ENCODE measurements around the gene OR8G5.
"Not testable (repeated sequence)": the region's sequence is repeated elsewhere in the genome, so short reads cannot be mapped to it uniquely, and the experiment has no call there.

The OR8G5 gene

GRCh38 chr11:124240621-124241397, 15.4 kb upstream of the OR8G5 start, which contains the start of gene OR8G1:
Gene OR8G1, plus strand, starts transcription at chr11:124241095. Its CDS starts 8,581 bp downstream, at chr11:124249676.
- no peaks in the 10 kb centered on the region for H3K36me3 ChIP-seq (ENCODE audit: control insufficient read depth in 1 of 2, insufficient read depth in 2 of 2, low read depth in 1 of 2, low read length in 2 of 2)
- H3K9ac ChIP-seq (ENCODE audit: low read length): no peak within 1 kb of the TSS
- H3K4me3 ChIP-seq (ENCODE audit: insufficient read depth in 1 of 2, low read depth in 1 of 2, low read length in 2 of 2): no peak within 1 kb of the TSS
- no peak within 1 kb of the TSS for H2BK12ac ChIP-seq (ENCODE audit: low read length in 2 of 2)
- H2AK5ac ChIP-seq (ENCODE audit: low read length, severe bottlenecking): no peak within 1 kb of the TSS
- H3K4ac ChIP-seq (ENCODE audit: low read depth in 1 of 2, low read length in 2 of 2): no peak within 1 kb of the TSS
- H3K18ac ChIP-seq (ENCODE audit: low read depth in 1 of 2, low read length in 2 of 2): no peak within 1 kb of the TSS
- no peak within 1 kb of the TSS for H2AFZ ChIP-seq (ENCODE audit: low read depth, low read length)
- DNase-seq: no peak
- no peaks in the 10 kb centered on the region for H3K27me3 ChIP-seq (ENCODE audit: control insufficient read depth in 1 of 2, insufficient read depth in 1 of 2, low read length in 2 of 2)
- H3K4me1 ChIP-seq (ENCODE audit: control insufficient read depth, insufficient read depth, low read depth, low read length): no peaks in the 10 kb centered on the region
- H3K79me1 ChIP-seq (replicated peaks; ENCODE audit: low read length, poor library complexity, severe bottlenecking): no peaks in the 10 kb centered on the region
- WGBS: 73% methylated on average over 3 of the region's 3 CpGs
- H4K8ac ChIP-seq (ENCODE audit: low read length): no peak within 1 kb of the TSS
- H2BK5ac ChIP-seq (ENCODE audit: low read depth, low read length, poor library complexity, severe bottlenecking): no peak within 1 kb of the TSS
- no peaks in the 10 kb centered on the region for H3K9me3 ChIP-seq (ENCODE audit: control insufficient read depth, low read length)
- no peak within 1 kb of the TSS for H3K14ac ChIP-seq (ENCODE audit: low read length in 2 of 2)
- no peak within 1 kb of the TSS for H3K4me2 ChIP-seq (ENCODE audit: low read length, poor library complexity, severe bottlenecking)
- H2BK120ac ChIP-seq (ENCODE audit: low read depth, low read length): no peak within 1 kb of the TSS
- H2BK15ac ChIP-seq (ENCODE audit: low read depth, poor library complexity, severe bottlenecking): no peak within 1 kb of the TSS
- H3K27ac ChIP-seq (ENCODE audit: low read length, poor library complexity, severe bottlenecking): no peak within 1 kb of the TSS
- H4K91ac ChIP-seq (ENCODE audit: low read length): no peak within 1 kb of the TSS
- H3K23ac ChIP-seq (ENCODE audit: low read length in 2 of 2): no peak within 1 kb of the TSS

GRCh38 chr11:124249869-124250268, 6.3 kb upstream of the OR8G5 start:
- not testable (repeated sequence) for H3K18ac ChIP-seq (ENCODE audit: low read depth in 1 of 2, low read length in 2 of 2); H3K23ac ChIP-seq (ENCODE audit: low read length in 2 of 2); H3K36me3 ChIP-seq (ENCODE audit: control insufficient read depth in 1 of 2, insufficient read depth in 2 of 2, low read depth in 1 of 2, low read length in 2 of 2); H4K91ac ChIP-seq (ENCODE audit: low read length); H3K4ac ChIP-seq (ENCODE audit: low read depth in 1 of 2, low read length in 2 of 2); H3K4me1 ChIP-seq (ENCODE audit: control insufficient read depth, insufficient read depth, low read depth, low read length); DNase-seq; H3K4me2 ChIP-seq (ENCODE audit: low read length, poor library complexity, severe bottlenecking); H2AFZ ChIP-seq (ENCODE audit: low read depth, low read length); H2BK120ac ChIP-seq (ENCODE audit: low read depth, low read length); H3K9ac ChIP-seq (ENCODE audit: low read length); H3K14ac ChIP-seq (ENCODE audit: low read length in 2 of 2); H4K8ac ChIP-seq (ENCODE audit: low read length); H3K79me1 ChIP-seq (replicated peaks; ENCODE audit: low read length, poor library complexity, severe bottlenecking); H3K9me3 ChIP-seq (ENCODE audit: control insufficient read depth, low read length); H2AK5ac ChIP-seq (ENCODE audit: low read length, severe bottlenecking); H2BK5ac ChIP-seq (ENCODE audit: low read depth, low read length, poor library complexity, severe bottlenecking); H2BK15ac ChIP-seq (ENCODE audit: low read depth, poor library complexity, severe bottlenecking); H3K4me3 ChIP-seq (ENCODE audit: insufficient read depth in 1 of 2, low read depth in 1 of 2, low read length in 2 of 2); H3K27me3 ChIP-seq (ENCODE audit: control insufficient read depth in 1 of 2, insufficient read depth in 1 of 2, low read length in 2 of 2); H2BK12ac ChIP-seq (ENCODE audit: low read length in 2 of 2); H3K27ac ChIP-seq (ENCODE audit: low read length, poor library complexity, severe bottlenecking)
- 67% methylated on average over 3 of the region's 3 CpGs for WGBS

GRCh38 chr11:124265041-124265440, 8.9 kb downstream of the OR8G5 start:
- H2BK12ac ChIP-seq (ENCODE audit: low read length in 2 of 2); H3K18ac ChIP-seq (ENCODE audit: low read depth in 1 of 2, low read length in 2 of 2); H3K4me3 ChIP-seq (ENCODE audit: insufficient read depth in 1 of 2, low read depth in 1 of 2, low read length in 2 of 2); H2AK5ac ChIP-seq (ENCODE audit: low read length, severe bottlenecking); H2BK5ac ChIP-seq (ENCODE audit: low read depth, low read length, poor library complexity, severe bottlenecking); DNase-seq; H3K14ac ChIP-seq (ENCODE audit: low read length in 2 of 2); H3K4me2 ChIP-seq (ENCODE audit: low read length, poor library complexity, severe bottlenecking); H3K23ac ChIP-seq (ENCODE audit: low read length in 2 of 2); H4K8ac ChIP-seq (ENCODE audit: low read length); H3K27ac ChIP-seq (ENCODE audit: low read length, poor library complexity, severe bottlenecking); H2BK120ac ChIP-seq (ENCODE audit: low read depth, low read length); H3K9ac ChIP-seq (ENCODE audit: low read length); H3K9me3 ChIP-seq (ENCODE audit: control insufficient read depth, low read length); H3K4ac ChIP-seq (ENCODE audit: low read depth in 1 of 2, low read length in 2 of 2); H3K4me1 ChIP-seq (ENCODE audit: control insufficient read depth, insufficient read depth, low read depth, low read length); H4K91ac ChIP-seq (ENCODE audit: low read length); H3K27me3 ChIP-seq (ENCODE audit: control insufficient read depth in 1 of 2, insufficient read depth in 1 of 2, low read length in 2 of 2); H3K79me1 ChIP-seq (replicated peaks; ENCODE audit: low read length, poor library complexity, severe bottlenecking); H3K36me3 ChIP-seq (ENCODE audit: control insufficient read depth in 1 of 2, insufficient read depth in 2 of 2, low read depth in 1 of 2, low read length in 2 of 2); H2BK15ac ChIP-seq (ENCODE audit: low read depth, poor library complexity, severe bottlenecking); H2AFZ ChIP-seq (ENCODE audit: low read depth, low read length): not testable (repeated sequence)
- no CpG with 5 or more reads among the region's 4 CpGs for WGBS

- WGBS: 59% methylated on average over 5 of the region's 7 CpGs
- not testable (repeated sequence) for H3K23ac ChIP-seq (ENCODE audit: low read length in 2 of 2); H3K79me1 ChIP-seq (replicated peaks; ENCODE audit: low read length, poor library complexity, severe bottlenecking); H3K18ac ChIP-seq (ENCODE audit: low read depth in 1 of 2, low read length in 2 of 2); H3K4me1 ChIP-seq (ENCODE audit: control insufficient read depth, insufficient read depth, low read depth, low read length); H2AK5ac ChIP-seq (ENCODE audit: low read length, severe bottlenecking); H3K4me3 ChIP-seq (ENCODE audit: insufficient read depth in 1 of 2, low read depth in 1 of 2, low read length in 2 of 2); H3K14ac ChIP-seq (ENCODE audit: low read length in 2 of 2); H2BK5ac ChIP-seq (ENCODE audit: low read depth, low read length, poor library complexity, severe bottlenecking); H4K8ac ChIP-seq (ENCODE audit: low read length); H3K4me2 ChIP-seq (ENCODE audit: low read length, poor library complexity, severe bottlenecking); H3K27me3 ChIP-seq (ENCODE audit: control insufficient read depth in 1 of 2, insufficient read depth in 1 of 2, low read length in 2 of 2); H2BK12ac ChIP-seq (ENCODE audit: low read length in 2 of 2); H2BK15ac ChIP-seq (ENCODE audit: low read depth, poor library complexity, severe bottlenecking); H3K4ac ChIP-seq (ENCODE audit: low read depth in 1 of 2, low read length in 2 of 2); H3K27ac ChIP-seq (ENCODE audit: low read length, poor library complexity, severe bottlenecking); H3K9me3 ChIP-seq (ENCODE audit: control insufficient read depth, low read length); H3K36me3 ChIP-seq (ENCODE audit: control insufficient read depth in 1 of 2, insufficient read depth in 2 of 2, low read depth in 1 of 2, low read length in 2 of 2); H4K91ac ChIP-seq (ENCODE audit: low read length); H3K9ac ChIP-seq (ENCODE audit: low read length); H2BK120ac ChIP-seq (ENCODE audit: low read depth, low read length); H2AFZ ChIP-seq (ENCODE audit: low read depth, low read length)
- DNase-seq: peak; percentile 34
Measured at GRCh38 chr11:124270886-124271285, 14.7 kb downstream of the OR8G5 start.
